ENCODE results near the gene RPL13.

Gene RPL13

GRCh38 chr16:89545831-89546574 is 14.5 kb upstream of the RPL13 start:
- no peak for DNase-seq

GRCh38 chr16:89546781-89547180 is 13.7 kb upstream of the RPL13 start:
- no peak for DNase-seq

- no peak for DNase-seq
Observed at GRCh38 chr16:89547291-89547690, 13.2 kb upstream of the RPL13 start.

- no peak for DNase-seq
Observed at GRCh38 chr16:89547860-89548259, 12.6 kb upstream of the RPL13 start.

- DNase-seq, result no peak
Observed at GRCh38 chr16:89548344-89549006, 12.0 kb upstream of the RPL13 start.

- DNase-seq, result no peak
Observed at GRCh38 chr16:89549007-89549700, 11.3 kb upstream of the RPL13 start.

GRCh38 chr16:89550421-89551007 is 10.0 kb upstream of the RPL13 start:
- DNase-seq, result peak; percentile 26

- DNase-seq, result no peak
Observed at GRCh38 chr16:89552329-89552728, 8.2 kb upstream of the RPL13 start.

- no peak for DNase-seq
Observed at GRCh38 chr16:89552913-89553312, 7.6 kb upstream of the RPL13 start.

- no peak for DNase-seq
Observed at GRCh38 chr16:89553733-89554132, 6.7 kb upstream of the RPL13 start.

- no peak for DNase-seq
Observed at GRCh38 chr16:89554343-89554742, 6.1 kb upstream of the RPL13 start.

- DNase-seq, result no peak
Observed at GRCh38 chr16:89555265-89555664, 5.2 kb upstream of the RPL13 start.

- DNase-seq, result no peak
Observed at GRCh38 chr16:89555780-89556179, 4.7 kb upstream of the RPL13 start.

GRCh38 chr16:89556750-89557689 is 3.5 kb upstream of the RPL13 start:
- peak; percentile 84 for DNase-seq

GRCh38 chr16:89557690-89558490 is 2.6 kb upstream of the RPL13 start:
- no peak for DNase-seq

GRCh38 chr16:89561142-89561883 is 831 bp downstream of the RPL13 start:
- DNase-seq, result peak; percentile 23

- DNase-seq, result no peak
Observed at GRCh38 chr16:89561884-89562599, 1.6 kb downstream of the RPL13 start.

- DNase-seq, result no peak
Observed at GRCh38 chr16:89562939-89563338, 2.5 kb downstream of the RPL13 start.

- no peak for DNase-seq
Observed at GRCh38 chr16:89563639-89564392, 3.3 kb downstream of the RPL13 start.
